GM19467 (cell line): ENCODE measurements around the gene KRT79.
"Not testable (repeated sequence)": the region's sequence is repeated elsewhere in the genome, so short reads cannot be mapped to it uniquely, and the experiment has no call there.

Experiments used
- ATAC-seq: cut with Tn5 transposase; IDR thresholded peaks from one replicate; pipeline ENCODE4 v1.9.1; 2021; ENCODE audit warnings: mild to moderate bottlenecking, moderate library complexity; ENCODE audit not compliant: unreplicated experiment

Gene KRT79

DNA sequence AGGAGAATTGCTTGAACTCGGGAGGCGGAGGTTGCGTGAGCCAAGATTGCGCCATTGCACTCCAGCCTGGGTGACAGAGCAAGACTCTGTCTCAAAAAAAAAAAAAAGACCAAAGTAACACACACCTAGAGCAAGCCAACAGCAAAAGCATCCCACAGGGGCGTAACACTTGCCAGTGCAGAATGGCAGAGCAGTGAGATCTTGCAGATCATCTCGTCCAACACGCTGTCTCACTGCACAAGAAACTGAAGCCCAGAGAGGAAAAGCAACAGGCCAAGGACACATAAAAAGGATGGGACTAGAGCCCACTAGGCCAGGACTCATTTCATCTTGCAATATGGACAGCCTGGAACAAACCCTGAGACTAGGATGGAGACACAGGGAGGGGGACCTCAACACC lies 27.4 kb upstream of the KRT79 start:
- no peak for ATAC-seq

- no peak for ATAC-seq
These were observed 26.2 kb upstream of the KRT79 start for GRCh38 chr12:52860102-52860823.

GRCh38 chr12:52857500-52857899 lies 23.4 kb upstream of the KRT79 start:
- ATAC-seq: no peak

- no peak for ATAC-seq
These were observed 22.7 kb upstream of the KRT79 start for GRCh38 chr12:52856787-52857186.

DNA sequence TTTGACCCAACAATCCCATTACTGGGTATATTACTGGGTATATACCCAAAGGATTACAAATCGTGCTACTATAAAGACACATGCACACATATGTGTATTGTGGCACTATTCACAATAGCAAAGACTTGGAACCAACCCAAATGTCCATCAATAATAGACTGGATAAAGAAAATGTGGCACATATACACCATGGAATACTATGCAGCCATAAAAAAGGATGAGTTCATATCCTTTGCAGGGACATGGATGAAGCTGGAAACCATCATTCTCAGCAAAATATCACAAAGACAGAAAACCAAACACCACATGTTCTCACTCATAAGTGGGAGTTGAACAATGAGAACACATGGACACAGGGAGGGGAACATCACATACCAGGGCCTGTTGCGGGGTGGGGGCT lies 22.0 kb upstream of the KRT79 start:
- not testable (repeated sequence) for ATAC-seq

GRCh38 chr12:52851787-52852186 lies 17.7 kb upstream of the KRT79 start:
- no peak for ATAC-seq

DNA sequence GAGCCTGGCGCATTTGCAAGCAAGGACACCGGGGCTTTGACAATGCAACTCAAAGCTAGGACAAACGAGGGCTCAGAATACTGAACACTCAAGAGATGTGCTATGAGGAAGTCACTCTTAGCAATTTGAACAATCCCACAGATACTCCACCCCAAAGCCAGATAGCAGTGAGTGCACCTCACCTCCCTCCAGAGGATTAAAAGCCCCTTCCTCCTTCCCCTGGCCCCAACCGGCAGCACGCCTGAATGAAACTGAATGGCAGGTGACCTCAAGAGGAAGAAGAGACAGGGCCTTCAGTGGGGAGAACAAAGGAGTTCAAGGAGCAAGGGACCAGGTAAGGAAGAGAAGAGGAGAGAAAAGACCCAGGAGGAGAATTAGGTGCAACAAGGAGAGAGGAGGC lies 16.6 kb upstream of the KRT79 start:
- no peak for ATAC-seq

- no peak for ATAC-seq
These were observed 15.4 kb upstream of the KRT79 start for GRCh38 chr12:52849511-52849910.

- ATAC-seq: no peak
These were observed 14.6 kb upstream of the KRT79 start, which contains the start of gene KRT78 for GRCh38 chr12:52848661-52849255. Gene KRT78 (minus strand): TSS chr12:52848994. CDS start chr12:52848930, 64 bp downstream.

DNA sequence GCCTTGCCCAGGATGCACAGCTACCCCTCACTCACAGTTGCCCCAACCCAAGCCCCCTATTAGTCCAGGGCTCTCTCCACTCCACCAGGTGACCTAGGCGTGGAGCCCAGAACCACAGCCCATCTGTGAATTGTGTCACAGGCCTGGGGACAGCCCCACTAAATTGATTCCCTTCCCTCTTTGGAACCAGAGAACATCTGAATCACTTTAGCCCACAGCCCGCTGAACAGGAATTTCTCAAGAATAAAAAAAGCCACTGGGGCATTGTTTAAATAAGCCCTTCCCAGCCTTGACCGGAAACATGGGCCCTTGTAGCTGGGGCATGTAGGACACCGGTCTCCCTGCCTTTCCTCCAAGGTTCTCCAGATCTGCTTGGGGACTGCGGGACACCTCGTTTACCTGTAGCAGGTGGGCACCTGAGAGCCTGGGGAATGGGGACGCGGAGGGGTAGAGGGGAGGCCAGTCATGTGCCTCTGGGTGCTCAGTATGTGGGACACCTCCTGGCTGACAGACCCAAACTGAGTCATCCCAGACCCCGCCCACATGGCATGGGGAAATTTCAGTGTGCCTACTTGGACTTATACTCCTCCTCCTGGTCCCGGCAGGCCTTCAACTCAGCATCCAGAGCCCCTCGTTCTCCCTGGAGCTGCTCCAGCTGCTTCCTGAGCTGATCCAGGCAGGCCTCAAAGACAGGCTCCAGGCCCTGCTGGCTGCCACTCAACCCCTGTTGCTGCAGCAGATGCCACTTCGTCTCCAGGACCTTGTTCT lies 13.4 kb upstream of the KRT79 start:
- ATAC-seq: no peak

GRCh38 chr12:52846356-52846970 lies 12.4 kb upstream of the KRT79 start:
- ATAC-seq: no peak

DNA sequence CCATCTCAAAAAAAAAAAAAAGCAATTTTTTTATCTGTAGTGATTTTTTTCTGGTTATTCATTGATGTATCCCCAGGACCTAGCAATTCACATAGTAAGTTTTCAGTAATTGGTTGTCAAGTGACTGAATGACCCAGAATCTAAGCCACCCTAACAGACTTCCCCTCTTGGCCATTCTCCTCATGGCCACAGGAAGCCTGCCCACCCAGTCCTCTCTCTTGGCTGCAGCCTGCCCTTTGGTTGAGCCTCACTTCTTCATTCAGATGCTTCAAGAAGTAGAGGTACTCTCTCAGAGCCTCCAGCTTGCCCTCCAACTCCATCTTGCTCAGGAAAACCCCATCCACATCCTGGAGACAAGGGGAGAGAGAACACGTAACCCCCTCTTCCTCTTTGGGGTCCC lies 11.8 kb upstream of the KRT79 start:
- no peak for ATAC-seq

GRCh38 chr12:52844386-52844785 lies 10.3 kb upstream of the KRT79 start:
- ATAC-seq: no peak

- ATAC-seq: no peak
These were observed 5.5 kb upstream of the KRT79 start for GRCh38 chr12:52839436-52840105.

DNA sequence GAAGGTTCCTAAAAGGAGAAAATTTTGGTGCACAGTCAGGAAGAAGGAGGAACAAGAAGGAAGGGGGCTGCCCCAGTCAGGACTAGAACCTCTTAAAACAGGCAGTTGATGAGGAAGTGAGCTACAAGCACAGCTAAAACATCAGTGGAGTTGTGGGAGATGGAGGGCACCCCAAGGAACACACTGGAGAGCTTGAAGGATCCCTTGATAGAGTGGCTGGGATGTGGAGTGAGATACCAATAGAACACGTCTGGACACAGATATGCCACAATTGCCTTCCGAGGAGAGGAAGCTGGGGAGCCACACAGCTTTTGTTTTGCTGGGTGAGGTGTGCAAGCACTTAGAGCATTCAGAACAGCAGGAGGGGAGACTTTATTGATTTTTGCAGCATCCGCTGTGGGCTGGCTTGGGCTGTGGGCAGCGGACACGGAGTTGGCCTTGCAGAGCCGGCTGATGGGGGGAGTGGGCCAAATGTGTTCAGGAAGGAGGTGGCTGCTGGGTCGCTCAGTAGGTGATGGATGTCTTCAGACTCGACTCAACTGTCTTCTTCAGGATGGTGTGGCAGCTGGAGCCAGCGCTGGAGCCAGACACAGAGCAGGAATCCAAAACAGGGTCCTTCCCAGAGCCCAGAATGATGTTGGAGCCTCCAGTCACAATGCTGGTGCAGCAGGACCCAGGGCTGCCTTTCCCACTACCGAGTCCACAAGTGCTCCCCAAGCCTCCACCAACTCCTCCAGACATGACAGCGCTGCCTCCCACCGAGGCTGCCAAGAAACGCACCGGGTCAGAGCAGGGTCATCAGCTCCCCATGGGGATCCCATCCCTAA lies 4.7 kb upstream of the KRT79 start:
- no peak for ATAC-seq

DNA sequence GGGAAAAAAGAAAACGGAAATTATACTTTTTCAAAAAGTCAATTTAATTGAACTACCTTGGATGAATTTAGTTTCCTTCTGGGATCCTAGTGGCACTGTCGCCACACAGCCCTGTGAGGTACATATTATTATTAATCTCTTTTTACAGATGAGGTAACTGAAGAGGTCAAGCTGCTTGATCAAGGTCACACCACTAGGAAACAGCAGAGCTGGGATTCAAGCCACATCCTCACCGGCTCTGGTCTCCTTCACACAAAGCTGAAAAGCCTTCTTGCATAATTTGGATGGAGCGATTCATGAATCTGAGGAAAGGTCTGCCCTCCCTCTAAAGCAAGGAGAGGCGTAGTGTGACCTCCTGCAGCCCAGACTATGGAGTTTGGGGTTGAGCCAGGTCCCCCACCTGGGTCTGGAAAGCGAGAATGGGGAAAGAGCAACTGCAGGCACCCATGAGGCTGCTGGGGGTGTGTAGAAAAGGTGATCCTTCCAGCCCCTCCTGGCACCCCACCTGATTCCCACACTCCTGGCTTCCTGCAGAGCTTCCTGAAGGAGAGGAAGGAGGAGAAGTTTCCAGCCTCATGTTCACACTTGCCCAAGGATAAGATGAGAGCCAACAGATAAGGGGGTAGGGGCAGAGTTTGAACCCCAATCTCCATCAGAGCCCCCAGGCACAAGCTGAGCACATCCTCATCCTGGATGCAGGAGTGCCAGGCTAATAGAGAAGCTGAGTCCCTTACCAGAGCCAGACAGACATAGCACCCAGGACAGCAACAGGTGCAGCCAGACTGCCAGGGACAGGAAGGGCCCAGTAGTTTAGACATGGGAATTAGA lies 3.9 kb upstream of the KRT79 start:
- ATAC-seq: no peak

DNA sequence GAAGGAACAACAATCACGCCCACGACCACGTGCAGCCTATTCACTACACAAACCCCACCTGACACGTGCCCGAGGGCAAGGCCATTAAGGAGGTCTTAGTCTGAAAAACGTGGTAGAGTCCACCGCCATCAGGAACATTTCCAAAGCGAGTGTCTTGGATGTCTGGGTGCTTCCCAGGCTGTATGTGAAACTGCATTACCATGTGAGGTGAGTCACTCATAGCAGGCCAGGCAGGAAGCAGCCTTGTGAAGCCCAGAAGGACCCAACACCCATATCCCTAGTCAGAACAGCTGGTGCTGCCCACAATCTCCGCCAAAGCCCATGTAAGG lies 3.3 kb upstream of the KRT79 start:
- ATAC-seq: no peak

GRCh38 chr12:52836491-52837412 lies 2.6 kb upstream of the KRT79 start:
- no peak for ATAC-seq
